Mammary epithelial cell (primary cell): ENCODE results near the gene SWI5.

ENCODE experiments used
- CTCF ChIP-seq, 2 donors: IDR thresholded peaks in 1 of 2; conservative IDR thresholded peaks in 1 of 2; 2 replicates each; pipeline ENCODE4 v1.5.1; 2011 to 2012; ENCODE audit warnings: inconsistent platforms in 2 of 2, low read length in 2 of 2, mild to moderate bottlenecking in 2 of 2, control low read depth in 1 of 2, low read depth in 1 of 2; ENCODE audit not compliant: insufficient read depth in 1 of 2; ENCODE audit errors: extremely low read depth in 1 of 2
- EZH2 ChIP-seq: IDR thresholded peaks from 2 replicates; pipeline ENCODE4 v1.6.1; 2012; ENCODE audit warnings: low read length, inconsistent platforms, borderline replicate concordance

- TF ChIP-seq EZH2 (no peak), CTCF (conservative IDR thresholded peaks at IDR 0.05 in 1 of 2, IDR thresholded peaks at IDR 0.05 in 1 of 2; ENCODE audit: extremely low read depth in 1 of 2, insufficient read depth in 1 of 2, low read depth in 1 of 2, low read length in 2 of 2) (no peak)
These were observed 43.3 kb upstream of the SWI5 start for GRCh38 chr9:128232528-128233428.
